ENCODE measurements around the gene ZNF687.

ZNF687 gene, protein sequence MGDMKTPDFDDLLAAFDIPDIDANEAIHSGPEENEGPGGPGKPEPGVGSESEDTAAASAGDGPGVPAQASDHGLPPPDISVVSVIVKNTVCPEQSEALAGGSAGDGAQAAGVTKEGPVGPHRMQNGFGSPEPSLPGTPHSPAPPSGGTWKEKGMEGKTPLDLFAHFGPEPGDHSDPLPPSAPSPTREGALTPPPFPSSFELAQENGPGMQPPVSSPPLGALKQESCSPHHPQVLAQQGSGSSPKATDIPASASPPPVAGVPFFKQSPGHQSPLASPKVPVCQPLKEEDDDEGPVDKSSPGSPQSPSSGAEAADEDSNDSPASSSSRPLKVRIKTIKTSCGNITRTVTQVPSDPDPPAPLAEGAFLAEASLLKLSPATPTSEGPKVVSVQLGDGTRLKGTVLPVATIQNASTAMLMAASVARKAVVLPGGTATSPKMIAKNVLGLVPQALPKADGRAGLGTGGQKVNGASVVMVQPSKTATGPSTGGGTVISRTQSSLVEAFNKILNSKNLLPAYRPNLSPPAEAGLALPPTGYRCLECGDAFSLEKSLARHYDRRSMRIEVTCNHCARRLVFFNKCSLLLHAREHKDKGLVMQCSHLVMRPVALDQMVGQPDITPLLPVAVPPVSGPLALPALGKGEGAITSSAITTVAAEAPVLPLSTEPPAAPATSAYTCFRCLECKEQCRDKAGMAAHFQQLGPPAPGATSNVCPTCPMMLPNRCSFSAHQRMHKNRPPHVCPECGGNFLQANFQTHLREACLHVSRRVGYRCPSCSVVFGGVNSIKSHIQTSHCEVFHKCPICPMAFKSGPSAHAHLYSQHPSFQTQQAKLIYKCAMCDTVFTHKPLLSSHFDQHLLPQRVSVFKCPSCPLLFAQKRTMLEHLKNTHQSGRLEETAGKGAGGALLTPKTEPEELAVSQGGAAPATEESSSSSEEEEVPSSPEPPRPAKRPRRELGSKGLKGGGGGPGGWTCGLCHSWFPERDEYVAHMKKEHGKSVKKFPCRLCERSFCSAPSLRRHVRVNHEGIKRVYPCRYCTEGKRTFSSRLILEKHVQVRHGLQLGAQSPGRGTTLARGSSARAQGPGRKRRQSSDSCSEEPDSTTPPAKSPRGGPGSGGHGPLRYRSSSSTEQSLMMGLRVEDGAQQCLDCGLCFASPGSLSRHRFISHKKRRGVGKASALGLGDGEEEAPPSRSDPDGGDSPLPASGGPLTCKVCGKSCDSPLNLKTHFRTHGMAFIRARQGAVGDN

DNA sequence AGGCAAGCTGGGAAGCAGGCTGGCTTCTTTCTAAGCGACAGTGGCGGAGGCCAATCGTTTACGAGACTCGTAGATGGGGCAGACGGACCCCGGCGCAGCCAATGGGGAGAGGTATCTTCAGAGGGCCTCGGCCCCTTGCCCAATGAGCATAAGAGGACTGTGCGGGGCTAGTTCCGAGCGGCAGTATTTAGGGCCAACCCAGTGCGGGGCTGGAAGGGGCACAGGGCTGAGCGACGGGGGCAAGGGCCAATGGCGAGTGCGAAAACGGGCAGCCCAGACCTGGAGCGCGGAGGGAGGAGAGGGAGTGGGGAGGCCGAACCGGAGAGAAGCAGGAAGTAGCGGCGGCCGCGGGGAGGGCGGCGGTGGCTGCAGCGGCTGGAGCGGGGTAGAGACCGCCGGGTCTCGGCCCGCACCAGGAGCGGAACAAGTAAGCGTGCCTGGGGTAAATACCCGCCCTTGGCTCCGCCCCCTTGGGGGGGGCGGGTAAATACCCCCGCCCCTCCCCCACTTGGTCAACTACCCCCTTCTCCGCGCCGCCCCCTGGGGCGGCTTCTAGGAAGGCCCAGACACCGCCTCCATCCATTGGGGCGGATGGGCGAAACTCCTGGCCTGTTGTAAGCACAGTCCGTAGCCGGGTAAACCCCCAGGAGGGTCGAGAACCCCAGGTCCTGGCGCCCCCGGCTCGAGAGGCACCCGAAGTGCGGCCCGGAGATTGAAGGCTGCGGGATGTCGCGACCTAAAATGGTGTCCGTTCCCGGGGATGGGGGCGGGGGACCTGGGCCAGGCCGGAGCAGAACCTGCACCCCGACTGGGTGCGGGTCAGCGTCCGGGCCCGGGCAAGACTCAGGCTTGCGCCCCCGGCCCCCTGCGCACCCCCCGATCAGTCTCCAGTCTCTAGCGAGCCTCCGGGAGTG lies at the start of gene ZNF687:
TSS of gene ZNF687 (plus strand) at position 331 of the 914 bp plus-strand sequence. CDS start 3,993 bp downstream, outside the sequence.
- H3K4me1 ChIP-seq = peaks cover 30% of the 10 kb centered on the region
- H3K27me3 ChIP-seq = no peaks in the 10 kb centered on the region
- no peak for TF ChIP-seq Cebpa-rat (IDR thresholded peaks at IDR 0.05)
- peak within 1 kb of the TSS; percentile 94 for H3K27ac ChIP-seq
- H3K4me2 ChIP-seq = peak within 1 kb of the TSS; percentile 88
- H3K9ac ChIP-seq = peak within 1 kb of the TSS; percentile 94
- H3K4me3 ChIP-seq = peak within 1 kb of the TSS; percentile 98
- H3K36me3 ChIP-seq = peaks cover 28% of the 10 kb centered on the region
- H4K20me1 ChIP-seq = peaks cover 49% of the 10 kb centered on the region
- H3K9me3 ChIP-seq = no peaks in the 10 kb centered on the region

DNA sequence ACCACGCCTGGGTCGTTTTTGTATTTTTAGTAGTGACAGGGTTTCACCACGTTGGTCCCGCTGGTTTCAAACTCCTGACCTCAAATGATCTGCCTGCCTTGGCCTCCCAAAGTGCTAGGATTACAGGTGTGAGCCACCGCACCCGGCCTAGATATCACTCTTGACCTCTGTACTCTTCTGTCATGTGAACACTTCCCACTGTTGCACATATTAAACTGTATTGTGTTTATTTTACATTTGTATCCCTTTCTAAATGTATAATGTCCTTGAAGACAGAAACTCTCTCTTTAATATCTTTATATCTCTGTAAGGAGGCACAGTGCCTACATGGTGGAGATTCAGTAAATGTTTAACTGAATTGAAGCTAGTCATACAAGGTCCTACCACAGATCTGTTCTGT lies 46.9 kb upstream of the ZNF687 start:
- H3K36me3 ChIP-seq = peaks cover 100% of the 10 kb centered on the region
- no peak for TF ChIP-seq Cebpa-rat (IDR thresholded peaks at IDR 0.05)
- no peak overlapping the region for H3K4me3 ChIP-seq
- H3K9me3 ChIP-seq = no peaks in the 10 kb centered on the region
- H3K27me3 ChIP-seq = no peaks in the 10 kb centered on the region
- no peak overlapping the region for H3K27ac ChIP-seq
- H4K20me1 ChIP-seq = peaks cover 25% of the 10 kb centered on the region; the same call in 1 of the 2 replicates
- no peak overlapping the region for H3K9ac ChIP-seq
- no peak overlapping the region for H3K4me2 ChIP-seq
- H3K4me1 ChIP-seq = peaks cover 12% of the 10 kb centered on the region

DNA sequence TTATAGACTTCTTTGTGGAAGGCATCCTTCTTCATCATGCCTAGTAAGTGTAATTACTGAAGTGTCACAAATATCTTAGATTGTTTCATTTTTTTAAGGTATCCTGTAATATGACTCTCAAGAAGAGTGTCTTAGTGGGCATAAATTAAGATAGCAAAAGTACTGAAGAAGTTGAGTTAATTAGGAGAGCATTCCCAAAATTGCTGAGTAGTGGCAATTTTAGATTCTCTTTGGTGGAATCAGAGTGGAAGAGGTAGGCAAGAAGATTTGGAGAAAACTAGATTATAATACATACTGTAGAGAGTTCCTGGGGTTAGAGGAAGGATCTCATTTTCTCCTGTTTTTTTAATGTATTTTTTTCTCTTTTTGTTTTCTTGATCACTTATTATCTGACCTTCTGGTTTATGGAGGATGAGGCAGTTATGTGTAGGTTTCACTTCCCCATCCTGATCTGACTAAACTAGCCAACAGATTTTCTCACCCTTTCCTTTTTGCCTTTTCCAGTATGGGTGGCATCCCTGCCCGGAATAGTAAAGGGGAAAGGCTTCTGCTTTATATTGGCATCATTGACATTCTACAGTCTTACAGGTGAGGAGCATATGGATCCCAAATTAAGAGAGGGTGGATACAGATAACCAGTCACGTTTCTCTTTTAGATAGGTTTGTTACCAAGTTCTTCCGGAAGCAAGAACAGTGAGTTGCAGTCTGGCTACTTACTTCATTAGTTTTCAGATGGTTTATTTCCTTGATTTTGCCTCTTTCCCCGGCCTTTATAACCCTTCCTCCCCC lies 44.2 kb upstream of the ZNF687 start:
- 0 out of 2 replicates have a peak overlapping the region, but pooled peaks have one; percentile 2 for H3K4me2 ChIP-seq
- peaks cover 12% of the 10 kb centered on the region for H3K4me1 ChIP-seq
- no peaks in the 10 kb centered on the region for H3K9me3 ChIP-seq
- peaks cover 8% of the 10 kb centered on the region; the same call in 1 of the 2 replicates for H4K20me1 ChIP-seq
- H3K4me3 ChIP-seq = no peak overlapping the region
- no peak for TF ChIP-seq Cebpa-rat (IDR thresholded peaks at IDR 0.05)
- H3K9ac ChIP-seq = no peak overlapping the region
- H3K27ac ChIP-seq = peak overlapping the region; percentile 26; the same call in 1 of the 2 replicates
- peaks cover 100% of the 10 kb centered on the region for H3K36me3 ChIP-seq
- no peaks in the 10 kb centered on the region for H3K27me3 ChIP-seq

DNA sequence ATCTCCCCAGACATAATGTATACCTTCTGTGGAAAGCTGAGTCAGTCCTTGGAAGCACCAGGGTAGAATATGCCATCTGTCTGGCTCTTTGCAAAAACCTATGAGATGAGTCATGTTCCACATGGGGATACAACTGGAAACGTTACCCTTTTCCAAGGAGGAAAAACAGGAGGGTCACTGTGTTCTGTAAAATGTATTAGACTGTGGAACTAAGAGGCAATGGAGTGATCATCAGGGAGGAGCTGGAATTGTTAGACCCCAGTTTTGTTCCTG lies 43.7 kb upstream of the ZNF687 start:
- H3K27ac ChIP-seq = peak overlapping the region; percentile 26; the same call in 1 of the 2 replicates
- no peak overlapping the region for H3K4me3 ChIP-seq
- H3K27me3 ChIP-seq = no peaks in the 10 kb centered on the region
- H3K9me3 ChIP-seq = no peaks in the 10 kb centered on the region
- TF ChIP-seq Cebpa-rat (IDR thresholded peaks at IDR 0.05) = no peak
- H3K4me1 ChIP-seq = peaks cover 12% of the 10 kb centered on the region
- peaks cover 100% of the 10 kb centered on the region for H3K36me3 ChIP-seq
- H3K9ac ChIP-seq = no peak overlapping the region
- H3K4me2 ChIP-seq = no peak overlapping the region
- peaks cover 8% of the 10 kb centered on the region; the same call in 1 of the 2 replicates for H4K20me1 ChIP-seq

DNA sequence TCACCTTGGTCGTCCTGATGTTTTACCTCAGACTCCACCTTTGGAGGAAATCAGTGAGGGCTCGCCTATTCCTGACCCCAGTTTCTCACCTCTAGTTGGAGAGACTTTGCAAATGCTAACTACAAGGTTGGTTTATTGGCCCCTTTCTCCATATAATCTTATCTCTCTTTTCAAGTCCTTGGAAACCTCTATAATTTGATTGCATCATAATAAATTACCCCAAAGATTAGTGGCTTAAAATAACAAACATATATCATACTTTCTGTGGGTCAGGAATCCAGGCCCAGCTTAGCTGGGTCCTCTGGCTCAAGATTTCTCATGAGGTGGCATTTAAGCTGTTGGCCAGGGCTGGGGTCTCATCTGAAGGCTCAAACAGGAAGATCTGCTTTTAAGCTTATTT lies 39.7 kb upstream of the ZNF687 start:
- Histone ChIP-seq H3K27ac (no peak overlapping the region), H4K20me1 (peaks cover 8% of the 10 kb centered on the region; the same call in 1 of the 2 replicates), H3K4me2 (no peak overlapping the region), H3K36me3 (peaks cover 100% of the 10 kb centered on the region), H3K9me3 (no peaks in the 10 kb centered on the region), H3K4me3 (no peak overlapping the region), H3K4me1 (peaks cover 9% of the 10 kb centered on the region), H3K9ac (no peak overlapping the region), H3K27me3 (no peaks in the 10 kb centered on the region)
- peak; percentile 35; the same call in 1 of the 2 replicates for TF ChIP-seq Cebpa-rat (IDR thresholded peaks at IDR 0.05)

DNA sequence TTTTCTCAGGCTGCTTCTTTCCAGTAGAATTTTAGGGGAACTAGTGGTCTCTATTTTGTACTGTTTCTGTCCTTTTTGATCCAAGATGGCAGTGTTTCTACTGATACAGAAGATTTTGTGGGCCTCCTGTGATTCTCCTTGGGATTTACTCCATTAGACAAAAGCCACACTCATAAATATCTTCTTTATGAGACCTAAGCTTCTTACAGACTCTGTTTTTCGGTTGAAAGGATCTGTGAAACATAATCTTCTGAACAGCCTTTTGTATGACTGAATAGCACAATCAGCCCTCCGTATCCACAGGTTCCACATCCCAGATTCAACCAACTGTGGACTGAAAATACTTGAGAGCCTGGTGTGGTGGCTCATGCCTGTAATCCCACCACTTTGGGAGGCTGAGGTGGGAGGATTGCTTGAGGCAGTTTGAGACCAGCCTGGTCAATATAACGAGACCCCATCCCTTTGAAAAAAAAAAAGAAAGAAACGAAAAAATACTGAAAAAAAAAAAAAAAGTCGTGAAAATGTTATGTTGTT lies 38.3 kb upstream of the ZNF687 start:
- Histone ChIP-seq H3K27ac (no peak overlapping the region), H3K4me2 (no peak overlapping the region), H3K4me1 (no peaks in the 10 kb centered on the region), H3K9ac (no peak overlapping the region), H3K9me3 (no peaks in the 10 kb centered on the region), H4K20me1 (no peaks in the 10 kb centered on the region), H3K27me3 (no peaks in the 10 kb centered on the region), H3K4me3 (no peak overlapping the region), H3K36me3 (peaks cover 100% of the 10 kb centered on the region)
- TF ChIP-seq Cebpa-rat (IDR thresholded peaks at IDR 0.05) = no peak

DNA sequence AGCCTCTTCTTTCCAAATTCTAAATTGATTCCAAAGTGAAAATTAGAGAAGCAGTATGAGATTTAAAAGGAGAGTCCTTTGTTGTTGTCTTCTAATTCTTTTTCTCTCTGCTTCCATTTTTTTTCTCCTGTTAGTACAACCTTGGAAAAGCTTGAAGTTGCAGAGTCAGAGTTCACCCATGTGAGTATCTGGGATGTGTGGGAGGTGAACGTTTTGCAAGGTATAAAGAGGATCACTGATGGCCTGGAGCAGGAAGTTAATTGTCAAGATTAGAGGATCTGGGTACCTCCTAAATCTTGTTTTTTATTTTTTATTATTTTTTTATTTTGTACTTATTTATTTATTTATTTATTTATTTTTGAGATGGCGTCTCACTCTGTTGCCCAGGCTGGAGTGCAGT lies 35.3 kb upstream of the ZNF687 start:
- Histone ChIP-seq H3K4me1 (no peaks in the 10 kb centered on the region), H3K9ac (no peak overlapping the region), H3K27ac (no peak overlapping the region), H3K9me3 (no peaks in the 10 kb centered on the region), H3K36me3 (peaks cover 92% of the 10 kb centered on the region), H4K20me1 (no peaks in the 10 kb centered on the region), H3K4me3 (no peak overlapping the region), H3K4me2 (no peak overlapping the region), H3K27me3 (no peaks in the 10 kb centered on the region)
- no peak for TF ChIP-seq Cebpa-rat (IDR thresholded peaks at IDR 0.05)
